GM23338 (cell line): ENCODE data around the gene YJEFN3. TPM values are rescaled to one million over a fixed set of nuclear protein-coding genes. Genes with fewer than 3 reads are reported as not detected.

Experiments
- ATAC-seq: fragments of 200-7000 bp; cut with Tn5 transposase; 3 replicates; pipeline ENCODE4 v1.9.1; 2020
- DNase-seq: peaks from one replicate; pipeline ENCODE4 v3.0.0-alpha.2; 2015; ENCODE audit warnings: low spot score
- H2AFZ ChIP-seq: fragments of 200-600 bp; sonication (generic); 2 replicates; pipeline ENCODE4 v1.8.0; 2016; ENCODE audit warnings: antibody characterized with exemption, mild to moderate bottlenecking, moderate library complexity
- H3F3A ChIP-seq: fragments of 200-600 bp; sonication (generic); replicated peaks from 2 replicates; pipeline ENCODE4 v1.8.0; 2017; ENCODE audit warnings: antibody characterized with exemption, mixed run types, low read depth
- H3K27ac ChIP-seq: fragments of 200-600 bp; sonication (generic); 2 replicates; pipeline ENCODE4 v1.6.1; 2016; ENCODE audit warnings: low read depth
- H3K27me3 ChIP-seq: fragments of 200-600 bp; sonication (generic); 2 replicates; pipeline ENCODE4 v1.8.0; 2016; ENCODE audit warnings: mild to moderate bottlenecking, mixed run types, moderate library complexity; ENCODE audit not compliant: insufficient read depth
- H3K36me3 ChIP-seq: fragments of 200-600 bp; sonication (generic); 2 replicates; pipeline ENCODE4 v1.8.0; 2016; ENCODE audit warnings: mild to moderate bottlenecking; ENCODE audit not compliant: insufficient read depth
- H3K4me1 ChIP-seq: fragments of 200-600 bp; sonication (generic); 2 replicates; pipeline ENCODE4 v1.8.0; 2016; ENCODE audit warnings: mild to moderate bottlenecking, moderate library complexity; ENCODE audit not compliant: insufficient read depth
- H3K4me2 ChIP-seq: fragments of 200-600 bp; sonication (generic); 2 replicates; pipeline ENCODE4 v1.7.1; 2017; ENCODE audit warnings: mixed run types
- H3K4me3 ChIP-seq: fragments of 200-600 bp; sonication (generic); 2 replicates; pipeline ENCODE4 v1.6.1; 2016; ENCODE audit warnings: mixed run types
- H3K79me2 ChIP-seq: fragments of 200-600 bp; sonication (generic); replicated peaks from 2 replicates; pipeline ENCODE4 v1.8.0; 2017; ENCODE audit warnings: mild to moderate bottlenecking; ENCODE audit not compliant: insufficient read depth
- H3K9me2 ChIP-seq: fragments of 200-600 bp; sonication (generic); 2 replicates; pipeline ENCODE4 v1.8.0; 2017; ENCODE audit not compliant: insufficient read depth
- H4K20me1 ChIP-seq: fragments of 200-600 bp; sonication (generic); replicated peaks from 2 replicates; pipeline ENCODE4 v1.8.0; 2017; ENCODE audit warnings: mild to moderate bottlenecking; ENCODE audit not compliant: insufficient read depth
- H3K27ac Mint-ChIP-seq: 2 replicates; pipeline ENCODE4 v1.8.0; 2020; ENCODE audit warnings: inconsistent platforms, mild to moderate bottlenecking, moderate library complexity, mixed read lengths
- H3K27me3 Mint-ChIP-seq: 3 replicates; pipeline ENCODE4 v1.8.0; 2022; ENCODE audit warnings: low read depth, mild to moderate bottlenecking, moderate library complexity, mixed read lengths, inconsistent platforms; ENCODE audit not compliant: insufficient read depth, poor library complexity
- H3K36me3 Mint-ChIP-seq: 3 replicates; pipeline ENCODE4 v1.8.0; 2021; ENCODE audit warnings: low read depth, mild to moderate bottlenecking, inconsistent platforms, moderate library complexity, mixed read lengths
- H3K4me1 Mint-ChIP-seq: 3 replicates; pipeline ENCODE4 v1.8.0; 2020; ENCODE audit warnings: mild to moderate bottlenecking, inconsistent platforms, mixed read lengths
- H3K4me3 Mint-ChIP-seq: 3 replicates; pipeline ENCODE4 v1.8.0; 2021; ENCODE audit warnings: moderate library complexity, mild to moderate bottlenecking, inconsistent platforms, mixed read lengths
- H3K9me3 Mint-ChIP-seq: 3 replicates; pipeline ENCODE4 v1.8.0; 2020; ENCODE audit warnings: moderate library complexity, mild to moderate bottlenecking, inconsistent platforms, mixed read lengths
- CREB1 ChIP-seq: fragments of 250-450 bp; sonication (Bioruptor Pico); IDR thresholded peaks from 2 replicates; pipeline ENCODE4 v1.5.0; 2020; ENCODE audit warnings: low read depth, mild to moderate bottlenecking, moderate library complexity
- EZH2 ChIP-seq: fragments of 200-600 bp; sonication (generic); IDR thresholded peaks from one replicate; pipeline ENCODE4 v1.8.0; 2017; ENCODE audit warnings: antibody characterized with exemption, mild to moderate bottlenecking, low read depth; ENCODE audit not compliant: unreplicated experiment
- EZH2phosphoT487 ChIP-seq: fragments of 200-600 bp; sonication (generic); IDR thresholded peaks from one replicate; pipeline ENCODE4 v1.8.1; 2018; ENCODE audit warnings: antibody characterized with exemption; ENCODE audit not compliant: unreplicated experiment
- JUNB ChIP-seq: IDR thresholded peaks from one replicate; pipeline ENCODE4 v1.6.1; 2016; ENCODE audit warnings: antibody characterized with exemption; ENCODE audit not compliant: unreplicated experiment
- NANOG ChIP-seq: IDR thresholded peaks from 2 replicates; pipeline ENCODE4 v1.6.1; 2016; ENCODE audit warnings: antibody characterized with exemption, borderline replicate concordance
- POLR2AphosphoS5 ChIP-seq: IDR thresholded peaks from 2 replicates; pipeline ENCODE4 v1.6.1; 2016; ENCODE audit warnings: antibody characterized with exemption, low read depth
- STAT1 ChIP-seq: IDR thresholded peaks from one replicate; pipeline ENCODE4 v1.6.1; 2016; ENCODE audit warnings: antibody characterized with exemption; ENCODE audit not compliant: unreplicated experiment
- ZNF114 ChIP-seq: fragments of 250-450 bp; sonication (Bioruptor Pico); IDR thresholded peaks from 2 replicates; pipeline ENCODE4 v1.5.0; 2020; ENCODE audit warnings: mild to moderate bottlenecking, moderate library complexity
- polyA plus RNA-seq: library from polyadenylated mRNA; unstranded; fragments of >200 nt; fragmentation: Nextera tagmentation; extraction: Ambion mirVana; gene quantifications from 2 replicates; pipeline ENCODE4 v1.2.1, GENCODE V29; 2016
- total RNA-seq: library from RNA; depleted of rRNA; stranded (reverse); fragments of >200 nt; shearing (Covaris generic); gene quantifications from 2 replicates; pipeline ENCODE4 v1.2.3, GENCODE V29; 2014
- TF ChIP-seq, protein P1 (sequence below): IDR thresholded peaks from one replicate; pipeline ENCODE4 v1.6.1; 2018; ENCODE audit warnings: antibody characterized with exemption; ENCODE audit not compliant: unreplicated experiment
- TF ChIP-seq, protein P2 (sequence below), 2 experiments: fragments of 200-600 bp in 1 of 2; sonication (generic) in 1 of 2; conservative IDR thresholded peaks; 2 replicates each; pipeline versions ENCODE4 v1.5.1 to v1.6.1; 2016 to 2017; ENCODE audit warnings: antibody characterized with exemption in 2 of 2, low read depth in 2 of 2, mild to moderate bottlenecking in 2 of 2, moderate library complexity in 1 of 2
- TF ChIP-seq, protein P3 (sequence below): IDR thresholded peaks from 2 replicates; pipeline ENCODE4 v1.6.1; 2016; ENCODE audit warnings: antibody characterized with exemption

YJEFN3 gene
- total and polyA plus RNA-seq, 2 experiments from 2014 or later: 3.5 to 6.5 TPM

GRCh38 chr19:19545707-19546106, 17.0 kb downstream of the YJEFN3 start:
- ATAC-seq (no peak), DNase-seq (no peak)
- TF ChIP-seq CREB1 (CRISPR knock-in tag): no peak
- no peak for TF ChIP-seq EZH2
- no peak for TF ChIP-seq NANOG
- TF ChIP-seq, protein P1, sequence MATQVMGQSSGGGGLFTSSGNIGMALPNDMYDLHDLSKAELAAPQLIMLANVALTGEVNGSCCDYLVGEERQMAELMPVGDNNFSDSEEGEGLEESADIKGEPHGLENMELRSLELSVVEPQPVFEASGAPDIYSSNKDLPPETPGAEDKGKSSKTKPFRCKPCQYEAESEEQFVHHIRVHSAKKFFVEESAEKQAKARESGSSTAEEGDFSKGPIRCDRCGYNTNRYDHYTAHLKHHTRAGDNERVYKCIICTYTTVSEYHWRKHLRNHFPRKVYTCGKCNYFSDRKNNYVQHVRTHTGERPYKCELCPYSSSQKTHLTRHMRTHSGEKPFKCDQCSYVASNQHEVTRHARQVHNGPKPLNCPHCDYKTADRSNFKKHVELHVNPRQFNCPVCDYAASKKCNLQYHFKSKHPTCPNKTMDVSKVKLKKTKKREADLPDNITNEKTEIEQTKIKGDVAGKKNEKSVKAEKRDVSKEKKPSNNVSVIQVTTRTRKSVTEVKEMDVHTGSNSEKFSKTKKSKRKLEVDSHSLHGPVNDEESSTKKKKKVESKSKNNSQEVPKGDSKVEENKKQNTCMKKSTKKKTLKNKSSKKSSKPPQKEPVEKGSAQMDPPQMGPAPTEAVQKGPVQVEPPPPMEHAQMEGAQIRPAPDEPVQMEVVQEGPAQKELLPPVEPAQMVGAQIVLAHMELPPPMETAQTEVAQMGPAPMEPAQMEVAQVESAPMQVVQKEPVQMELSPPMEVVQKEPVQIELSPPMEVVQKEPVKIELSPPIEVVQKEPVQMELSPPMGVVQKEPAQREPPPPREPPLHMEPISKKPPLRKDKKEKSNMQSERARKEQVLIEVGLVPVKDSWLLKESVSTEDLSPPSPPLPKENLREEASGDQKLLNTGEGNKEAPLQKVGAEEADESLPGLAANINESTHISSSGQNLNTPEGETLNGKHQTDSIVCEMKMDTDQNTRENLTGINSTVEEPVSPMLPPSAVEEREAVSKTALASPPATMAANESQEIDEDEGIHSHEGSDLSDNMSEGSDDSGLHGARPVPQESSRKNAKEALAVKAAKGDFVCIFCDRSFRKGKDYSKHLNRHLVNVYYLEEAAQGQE: no peak
- TF ChIP-seq POLR2AphosphoS5: no peak
- TF ChIP-seq, protein P2, sequence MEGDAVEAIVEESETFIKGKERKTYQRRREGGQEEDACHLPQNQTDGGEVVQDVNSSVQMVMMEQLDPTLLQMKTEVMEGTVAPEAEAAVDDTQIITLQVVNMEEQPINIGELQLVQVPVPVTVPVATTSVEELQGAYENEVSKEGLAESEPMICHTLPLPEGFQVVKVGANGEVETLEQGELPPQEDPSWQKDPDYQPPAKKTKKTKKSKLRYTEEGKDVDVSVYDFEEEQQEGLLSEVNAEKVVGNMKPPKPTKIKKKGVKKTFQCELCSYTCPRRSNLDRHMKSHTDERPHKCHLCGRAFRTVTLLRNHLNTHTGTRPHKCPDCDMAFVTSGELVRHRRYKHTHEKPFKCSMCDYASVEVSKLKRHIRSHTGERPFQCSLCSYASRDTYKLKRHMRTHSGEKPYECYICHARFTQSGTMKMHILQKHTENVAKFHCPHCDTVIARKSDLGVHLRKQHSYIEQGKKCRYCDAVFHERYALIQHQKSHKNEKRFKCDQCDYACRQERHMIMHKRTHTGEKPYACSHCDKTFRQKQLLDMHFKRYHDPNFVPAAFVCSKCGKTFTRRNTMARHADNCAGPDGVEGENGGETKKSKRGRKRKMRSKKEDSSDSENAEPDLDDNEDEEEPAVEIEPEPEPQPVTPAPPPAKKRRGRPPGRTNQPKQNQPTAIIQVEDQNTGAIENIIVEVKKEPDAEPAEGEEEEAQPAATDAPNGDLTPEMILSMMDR (conservative IDR thresholded peaks at IDR 0.05; ENCODE audit: low read depth in 2 of 2): no peak
- no peak for TF ChIP-seq ZNF114 (CRISPR knock-in tag)
- no peak for TF ChIP-seq STAT1
- no peak for TF ChIP-seq EZH2phosphoT487
- Histone ChIP-seq H3K9me2 (no peaks in the 10 kb centered on the region), H3K4me3 (no peak overlapping the region), H4K20me1 (no peaks in the 10 kb centered on the region), H2AFZ (no peak overlapping the region), H3K36me3 (no peaks in the 10 kb centered on the region), H3K27me3 (peaks cover 1% of the 10 kb centered on the region; the same call in 1 of the 2 replicates), H3K27ac (no peak overlapping the region), H3K4me1 (no peaks in the 10 kb centered on the region), H3K4me2 (no peak overlapping the region), H3K79me2 (no peaks in the 10 kb centered on the region), H3F3A (no peaks in the 10 kb centered on the region)
- Mint-ChIP-seq H3K27me3 (peaks cover 7% of the 10 kb centered on the region), H3K9me3 (no peaks in the 10 kb centered on the region; the same call in 2 of the 3 replicates), H3K4me1 (peaks cover 6% of the 10 kb centered on the region; the same call in 2 of the 3 replicates), H3K36me3 (no peaks in the 10 kb centered on the region; the same call in 2 of the 3 replicates), H3K4me3 (no peak overlapping the region), H3K27ac (no peak overlapping the region)

DNA sequence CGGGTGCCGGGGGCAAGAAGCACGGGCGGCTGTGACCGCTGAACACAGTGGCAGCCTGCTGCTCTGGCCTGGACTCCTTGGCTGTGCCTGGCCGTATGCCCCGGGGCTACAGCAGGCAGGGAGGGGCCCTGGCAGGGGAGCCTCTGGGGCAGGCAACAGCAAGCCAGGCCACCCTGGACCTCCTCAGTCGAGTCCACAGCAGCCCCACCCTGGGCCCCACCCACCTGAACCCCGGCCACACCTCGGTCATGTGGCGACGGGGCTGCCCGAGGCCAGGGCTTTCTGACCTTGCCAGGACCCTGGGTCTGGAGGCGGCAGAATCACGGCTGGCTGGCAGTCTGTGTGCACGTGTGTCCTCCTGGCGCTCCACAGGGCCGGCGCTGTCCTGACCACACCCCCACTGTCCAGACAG, 18.0 kb downstream of the YJEFN3 start:
- H3K4me2 ChIP-seq: no peak overlapping the region
- Mint-ChIP-seq H3K36me3 (no peaks in the 10 kb centered on the region; the same call in 2 of the 3 replicates), H3K4me1 (peaks cover 6% of the 10 kb centered on the region; the same call in 1 of the 3 replicates), H3K27me3 (peaks cover 7% of the 10 kb centered on the region), H3K9me3 (no peaks in the 10 kb centered on the region; the same call in 2 of the 3 replicates), H3K4me3 (no peak overlapping the region), H3K27ac (no peak overlapping the region)
- H3K27me3 ChIP-seq: no peaks in the 10 kb centered on the region
- no peaks in the 10 kb centered on the region for H3K79me2 ChIP-seq
- no peak overlapping the region for H3K27ac ChIP-seq
- no peaks in the 10 kb centered on the region for H3K9me2 ChIP-seq
- no peak overlapping the region for H3K4me3 ChIP-seq
- DNase-seq (no peak), ATAC-seq (no peak)
- no peaks in the 10 kb centered on the region for H3K4me1 ChIP-seq
- no peaks in the 10 kb centered on the region for H3K36me3 ChIP-seq
- no peaks in the 10 kb centered on the region for H4K20me1 ChIP-seq
- H2AFZ ChIP-seq: no peak overlapping the region
- H3F3A ChIP-seq: no peaks in the 10 kb centered on the region; the same call in 1 of the 2 replicates
- no peak for TF ChIP-seq EZH2phosphoT487
- no peak for TF ChIP-seq JUNB
- TF ChIP-seq EZH2: no peak
- no peak for TF ChIP-seq ZNF114 (CRISPR knock-in tag)
- TF ChIP-seq STAT1: no peak
- no peak for TF ChIP-seq POLR2AphosphoS5
- TF ChIP-seq, protein P1: no peak
- TF ChIP-seq, protein P3, sequence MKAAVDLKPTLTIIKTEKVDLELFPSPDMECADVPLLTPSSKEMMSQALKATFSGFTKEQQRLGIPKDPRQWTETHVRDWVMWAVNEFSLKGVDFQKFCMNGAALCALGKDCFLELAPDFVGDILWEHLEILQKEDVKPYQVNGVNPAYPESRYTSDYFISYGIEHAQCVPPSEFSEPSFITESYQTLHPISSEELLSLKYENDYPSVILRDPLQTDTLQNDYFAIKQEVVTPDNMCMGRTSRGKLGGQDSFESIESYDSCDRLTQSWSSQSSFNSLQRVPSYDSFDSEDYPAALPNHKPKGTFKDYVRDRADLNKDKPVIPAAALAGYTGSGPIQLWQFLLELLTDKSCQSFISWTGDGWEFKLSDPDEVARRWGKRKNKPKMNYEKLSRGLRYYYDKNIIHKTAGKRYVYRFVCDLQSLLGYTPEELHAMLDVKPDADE: no peak
- no peak for TF ChIP-seq CREB1 (CRISPR knock-in tag)
- TF ChIP-seq, protein P2 (conservative IDR thresholded peaks at IDR 0.05; ENCODE audit: low read depth in 2 of 2): no peak
